Stimulated activated CD4-positive, alpha-beta T cell treated with anti-CD3 and anti-CD28 coated beads, Interleukin-12 subunit alpha, Interleukin-12 subunit beta, amount 100 ng/mL, for 24 hours (primary cell): Measurements from ENCODE around the gene EIPR1.
"Not testable (repeated sequence)": the region's sequence is repeated elsewhere in the genome, so short reads cannot be mapped to it uniquely, and the experiment has no call there.

Source experiments
- DNase-seq, 2 experiments: peaks; one replicate each; pipeline ENCODE4 v3.0.0-alpha.2; 2020; ENCODE audit warnings: low read depth in 2 of 2

Gene EIPR1

DNA sequence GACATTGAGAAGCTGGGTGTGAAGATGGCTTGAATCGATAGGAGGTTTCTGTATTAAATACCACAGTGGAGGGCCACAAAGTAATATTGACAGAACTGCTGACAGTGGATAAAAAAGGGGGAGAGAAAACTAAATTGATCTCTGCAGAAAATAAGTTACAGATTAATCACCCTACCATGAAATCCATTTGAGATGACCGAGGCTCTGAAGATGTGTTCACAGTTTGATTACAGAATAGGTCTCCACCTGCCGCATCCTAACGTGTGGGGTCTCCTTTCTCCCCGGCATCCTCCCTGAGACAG is 165.6 kb downstream of the EIPR1 start:
- DNase-seq = no peak

DNA sequence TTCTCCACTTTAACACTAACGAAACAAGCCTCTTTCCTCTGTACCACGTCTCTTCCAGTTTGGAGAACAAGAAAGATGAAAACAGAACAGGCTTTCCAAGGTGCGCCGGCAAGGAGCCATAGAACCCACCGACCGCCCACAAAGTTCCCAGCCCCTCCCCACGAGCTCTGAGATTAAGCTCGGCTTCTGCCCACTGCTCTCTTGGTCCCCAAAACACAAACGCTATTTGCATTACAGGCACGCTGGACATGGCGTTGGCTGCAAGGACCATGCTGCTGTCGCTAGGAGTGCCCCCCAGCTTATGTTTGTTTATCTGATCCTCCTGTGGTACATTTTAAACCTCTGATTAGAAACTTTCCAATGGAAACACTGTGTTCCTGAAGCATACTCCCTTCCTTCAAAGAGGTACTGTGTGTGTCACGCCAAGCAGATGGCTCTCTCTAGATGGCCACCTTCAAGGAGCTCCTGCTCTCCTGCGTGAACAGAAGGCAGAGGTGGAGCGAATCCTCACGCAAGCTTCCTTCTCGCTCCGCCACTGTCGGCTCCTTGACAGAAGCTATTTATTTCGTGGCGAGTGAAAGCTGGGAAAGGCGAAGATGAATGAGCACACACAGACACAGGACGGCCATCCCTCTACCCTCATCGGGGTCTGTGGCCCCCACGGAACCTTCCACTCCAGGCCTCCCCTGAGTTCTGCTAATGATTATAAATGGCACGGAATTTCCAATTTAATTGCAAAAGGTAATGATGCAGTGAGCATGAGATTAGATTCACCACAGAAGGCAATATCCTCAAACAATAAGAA is 166.2 kb downstream of the EIPR1 start:
- DNase-seq = no peak

DNA sequence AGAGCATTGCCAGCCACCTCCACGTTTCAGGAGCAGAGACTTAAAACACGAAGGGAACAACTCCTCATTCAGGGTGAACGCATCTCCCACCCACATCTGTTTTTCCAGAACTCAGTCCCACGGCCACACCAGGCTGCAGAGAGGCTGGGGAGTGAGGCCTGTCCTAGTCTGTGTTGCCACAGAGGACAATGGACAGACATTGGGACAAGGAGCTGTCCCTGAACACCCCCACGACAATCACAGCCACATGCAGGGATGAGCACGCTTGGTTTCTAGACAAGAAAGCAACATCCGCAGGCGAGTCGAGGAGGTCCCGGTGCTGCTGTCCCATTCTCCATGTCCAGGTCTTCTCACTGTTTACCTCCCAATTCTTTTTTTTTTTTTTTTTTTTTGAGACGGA is 167.4 kb downstream of the EIPR1 start:
- no peak for DNase-seq

DNA sequence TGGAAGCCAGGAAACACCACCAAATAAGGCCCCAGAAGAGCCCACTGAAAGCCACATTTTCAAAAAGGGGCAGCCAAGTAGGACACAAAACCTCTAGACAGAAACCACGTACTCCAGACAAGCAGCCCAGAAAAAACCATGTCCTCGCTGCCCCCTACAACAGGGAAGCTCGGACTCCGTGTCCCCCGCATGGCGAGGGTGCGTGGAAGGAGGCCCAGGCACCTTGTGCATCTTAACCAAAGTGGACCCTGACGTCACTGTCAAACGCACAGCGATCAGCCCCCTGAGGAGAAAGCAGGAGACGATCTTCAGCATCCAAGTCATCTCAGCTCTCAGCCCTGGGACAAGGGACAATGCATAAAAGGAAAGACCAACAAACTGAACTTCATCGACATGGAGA is 168.4 kb downstream of the EIPR1 start:
- no peak for DNase-seq

DNA sequence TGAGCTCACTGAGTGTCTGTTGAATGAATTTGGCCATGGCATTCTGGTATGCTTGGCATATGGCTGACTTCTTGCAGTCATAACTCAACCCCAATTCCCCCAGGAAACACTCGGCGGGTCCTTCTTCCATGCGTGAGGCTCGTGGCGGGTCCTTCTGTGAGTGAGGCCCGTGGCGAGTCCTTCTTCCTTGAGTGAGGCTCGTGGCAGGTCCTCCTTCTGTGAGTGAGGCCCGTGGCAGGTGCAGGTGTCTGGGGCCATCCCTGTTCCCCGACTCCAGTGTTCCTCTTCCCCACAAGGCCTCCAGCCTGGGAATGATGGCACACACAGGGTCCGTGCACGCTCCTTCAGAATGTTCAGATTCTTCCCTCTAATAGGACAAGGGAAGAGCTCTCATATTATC is 169.0 kb downstream of the EIPR1 start:
- no peak for DNase-seq

DNA sequence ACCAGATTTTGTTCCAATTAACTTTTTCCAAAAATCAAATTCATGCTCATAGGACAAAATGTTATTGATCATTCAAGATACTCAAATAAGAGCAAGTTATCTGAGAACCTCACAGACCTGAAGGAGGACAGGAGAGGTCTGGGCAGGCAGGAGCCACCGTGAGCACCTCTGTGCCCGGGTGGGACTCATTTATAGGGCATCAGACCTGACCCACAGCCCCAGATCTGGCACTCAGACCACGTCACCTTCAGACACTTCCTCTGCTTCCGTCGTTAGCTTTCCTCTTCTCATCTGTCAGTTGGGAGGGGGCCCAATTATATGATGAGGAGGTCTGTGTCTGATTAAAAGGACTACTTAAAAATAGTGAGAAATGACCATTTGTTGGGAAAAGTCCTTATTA is 169.4 kb downstream of the EIPR1 start:
- no peak for DNase-seq

DNA sequence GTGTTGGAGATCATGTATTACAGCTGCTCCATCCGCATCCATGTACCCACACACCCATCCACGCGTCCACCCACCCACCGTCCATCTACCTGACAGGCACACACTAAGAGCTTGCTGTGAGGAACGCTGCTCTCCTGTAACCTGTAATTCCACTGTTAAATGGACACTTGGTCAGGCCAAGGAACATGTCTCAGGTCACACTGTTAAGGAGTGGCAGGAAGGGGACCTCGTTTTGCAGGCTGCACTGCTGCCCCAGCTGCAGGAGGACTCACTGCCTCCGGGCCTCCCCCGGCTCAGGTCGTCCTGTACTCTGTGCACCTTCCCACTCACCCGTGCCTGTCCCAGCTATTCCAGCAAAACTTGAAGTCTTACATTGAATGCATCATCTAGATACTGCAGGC is 170.5 kb downstream of the EIPR1 start:
- no peak for DNase-seq

DNA sequence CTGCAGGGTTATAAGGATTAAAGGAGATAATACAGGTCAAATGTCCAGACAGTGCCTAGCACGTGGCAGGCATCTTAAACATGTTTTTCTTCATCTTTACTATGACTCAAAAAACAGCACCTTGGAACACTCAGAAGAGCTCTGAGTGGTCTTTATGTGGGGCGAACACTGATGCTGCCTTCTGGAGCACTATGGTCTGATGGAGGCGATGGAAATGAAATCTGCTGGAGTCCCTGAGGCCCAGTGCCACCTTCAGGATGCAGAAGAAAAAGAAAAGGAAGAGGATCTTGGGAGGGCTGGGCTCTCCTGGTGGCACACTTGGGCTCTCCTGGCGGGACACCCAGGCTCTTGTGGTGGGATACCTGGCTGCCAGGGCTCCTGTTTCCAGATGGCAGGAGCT is 171.8 kb downstream of the EIPR1 start:
- DNase-seq = no peak

DNA sequence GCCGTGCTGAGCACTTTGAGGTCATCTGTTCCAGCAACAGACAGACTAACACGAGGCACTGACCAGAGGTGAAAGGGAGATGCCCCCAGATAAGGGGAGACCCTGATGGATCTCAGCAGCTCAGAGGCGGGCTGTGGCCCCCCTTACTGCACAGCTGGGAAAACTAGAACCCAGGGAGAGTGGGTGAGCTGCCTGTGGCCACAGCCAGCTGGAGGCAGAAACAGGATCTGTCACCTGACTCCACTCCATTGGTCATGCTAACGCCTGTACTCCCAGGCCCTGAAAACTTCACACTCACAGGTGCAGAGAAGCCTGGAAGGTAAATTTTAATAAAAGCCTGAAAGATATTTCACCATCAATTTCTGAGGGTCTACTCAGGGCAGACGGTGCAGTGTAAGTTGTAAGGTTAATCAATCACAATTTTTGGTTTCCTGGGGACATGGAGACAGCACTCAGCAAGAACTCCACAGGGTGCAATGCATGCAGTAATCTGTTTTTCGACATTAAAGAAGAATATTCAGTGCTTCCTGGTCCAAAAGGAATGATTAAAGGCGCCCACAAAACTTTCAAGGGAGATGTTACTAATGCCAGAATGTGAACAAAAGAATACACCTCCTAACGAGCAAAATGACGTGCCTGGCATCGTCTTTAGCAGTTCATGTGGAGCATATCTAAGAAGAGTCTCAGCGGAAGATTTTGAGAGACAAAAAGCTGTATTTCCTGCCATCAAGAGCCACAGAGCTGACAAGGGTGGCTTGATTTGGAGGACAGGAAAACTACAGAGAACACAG is 173.4 kb downstream of the EIPR1 start:
- no peak for DNase-seq

DNA sequence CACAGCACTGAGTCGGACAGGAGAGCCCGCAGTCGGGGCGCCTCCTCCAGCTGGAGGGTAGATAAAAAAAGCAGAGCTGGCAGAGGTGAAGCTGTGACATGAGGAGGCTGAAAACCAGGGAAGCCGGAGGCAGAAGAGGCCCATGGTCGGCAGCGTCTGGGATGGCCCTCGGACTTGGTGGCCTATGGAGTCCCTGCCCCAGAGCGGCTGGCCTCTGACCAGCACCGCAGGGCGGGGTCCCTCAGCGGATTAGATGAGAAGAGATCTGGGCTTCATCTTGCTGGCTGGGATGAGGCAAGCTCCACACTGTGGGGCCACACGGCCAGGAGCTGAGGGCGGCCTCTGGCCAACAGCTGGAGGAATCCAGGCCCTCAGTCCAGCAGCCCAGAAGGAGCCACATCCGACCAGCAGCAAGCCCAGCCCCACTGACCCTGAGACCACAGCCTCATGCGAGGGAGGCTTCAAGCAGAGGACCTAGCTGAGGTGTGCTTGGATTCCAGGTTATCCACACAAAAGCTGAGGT is 174.1 kb downstream of the EIPR1 start:
- DNase-seq = no peak

DNA sequence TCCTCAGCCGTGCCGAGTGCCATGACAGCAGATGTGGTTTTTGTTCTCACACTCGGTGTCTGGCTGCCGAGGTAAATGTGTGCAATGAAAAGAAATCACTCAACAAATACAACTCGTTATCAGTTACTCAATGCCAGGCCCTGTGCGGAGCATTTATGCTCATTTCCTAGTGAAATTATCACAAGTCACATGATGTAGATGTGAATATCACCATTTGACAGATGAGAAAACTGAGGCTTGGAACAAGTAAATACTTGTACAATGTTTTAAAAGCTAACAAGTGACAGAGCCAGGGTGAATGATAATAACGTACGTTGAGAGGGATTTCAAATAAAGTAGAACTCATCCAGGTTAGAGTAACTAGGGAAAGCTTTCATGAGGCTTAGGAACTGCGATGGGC is 174.7 kb downstream of the EIPR1 start:
- no peak for DNase-seq

DNA sequence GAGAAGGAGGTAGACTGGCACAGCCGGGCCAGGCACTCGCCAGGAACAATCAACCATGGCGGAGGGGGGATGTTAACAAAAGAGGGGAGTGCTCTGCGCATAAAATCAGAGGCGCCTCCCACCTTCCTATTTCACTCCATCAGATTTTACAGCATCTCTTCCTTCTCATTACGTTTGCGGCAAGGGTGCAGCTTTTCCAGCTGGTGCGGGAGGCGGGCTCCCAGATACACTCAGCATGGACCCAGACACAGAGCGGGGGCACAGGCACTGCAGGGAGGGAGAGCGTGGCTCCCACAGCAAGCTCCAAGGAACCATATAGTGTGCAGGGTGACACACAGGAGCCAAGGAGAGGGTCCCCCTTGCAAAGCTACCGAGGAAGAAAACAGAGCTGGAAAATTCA is 176.3 kb downstream of the EIPR1 start:
- no peak for DNase-seq

DNA sequence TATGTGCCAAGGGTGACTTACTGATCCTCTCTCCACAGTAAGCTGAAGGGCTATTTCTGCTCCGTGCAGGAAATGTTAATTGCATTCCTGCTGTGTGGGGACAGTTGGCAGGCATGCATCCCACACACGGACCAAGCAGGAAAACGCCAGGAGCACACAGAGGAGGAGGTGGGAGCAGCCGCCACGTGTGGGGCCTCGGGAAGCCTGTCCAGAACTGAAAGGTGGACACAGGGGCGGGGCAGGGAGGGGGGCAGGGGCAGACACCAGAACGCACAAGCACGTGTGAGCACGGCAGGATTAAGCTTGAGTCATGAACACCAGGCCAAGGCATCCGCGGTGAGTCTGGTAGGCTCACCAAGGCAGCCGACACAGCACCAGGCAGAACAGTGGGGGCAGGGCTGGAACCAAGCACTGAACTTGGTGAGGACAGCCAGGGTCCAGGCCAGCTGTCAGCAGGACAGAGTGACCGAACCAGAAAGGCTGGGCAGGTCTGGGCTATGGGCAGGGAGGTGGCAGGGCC is 177.1 kb downstream of the EIPR1 start:
- DNase-seq = no peak

DNA sequence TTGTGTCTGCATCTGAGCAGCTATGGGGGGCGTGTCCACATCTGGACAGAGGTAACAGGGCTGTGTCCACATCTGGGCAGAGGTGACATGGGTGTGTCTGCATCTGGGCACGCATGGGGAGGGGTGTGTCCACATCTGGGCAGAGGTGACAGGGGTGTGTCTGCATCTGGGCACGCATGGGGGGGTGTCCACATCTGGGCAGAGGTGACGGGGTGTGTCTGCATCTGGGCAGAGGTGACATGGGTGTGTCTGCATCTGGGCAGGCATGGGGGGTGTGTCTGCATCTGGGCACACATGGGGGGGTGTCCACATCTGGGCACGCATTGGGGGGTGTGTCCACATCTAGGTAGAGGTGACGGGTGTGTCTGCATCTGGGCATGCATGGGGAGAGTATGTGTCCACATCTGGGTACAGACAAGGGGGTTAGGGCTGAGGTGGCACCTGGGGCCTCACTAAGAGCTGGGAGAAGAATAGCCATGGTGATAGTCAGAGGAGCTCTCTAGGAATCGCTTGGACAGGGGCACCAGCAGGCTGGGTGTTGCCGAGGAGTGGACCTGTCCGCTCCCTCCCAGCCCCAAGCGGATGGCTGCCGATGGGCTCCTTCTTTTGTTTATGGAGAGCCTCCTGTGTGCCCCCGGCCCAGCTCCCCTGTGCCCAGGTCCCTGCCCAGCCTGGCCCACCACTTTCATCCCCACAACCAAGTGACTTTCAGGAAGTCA is 177.8 kb downstream of the EIPR1 start:
- DNase-seq = no peak

DNA sequence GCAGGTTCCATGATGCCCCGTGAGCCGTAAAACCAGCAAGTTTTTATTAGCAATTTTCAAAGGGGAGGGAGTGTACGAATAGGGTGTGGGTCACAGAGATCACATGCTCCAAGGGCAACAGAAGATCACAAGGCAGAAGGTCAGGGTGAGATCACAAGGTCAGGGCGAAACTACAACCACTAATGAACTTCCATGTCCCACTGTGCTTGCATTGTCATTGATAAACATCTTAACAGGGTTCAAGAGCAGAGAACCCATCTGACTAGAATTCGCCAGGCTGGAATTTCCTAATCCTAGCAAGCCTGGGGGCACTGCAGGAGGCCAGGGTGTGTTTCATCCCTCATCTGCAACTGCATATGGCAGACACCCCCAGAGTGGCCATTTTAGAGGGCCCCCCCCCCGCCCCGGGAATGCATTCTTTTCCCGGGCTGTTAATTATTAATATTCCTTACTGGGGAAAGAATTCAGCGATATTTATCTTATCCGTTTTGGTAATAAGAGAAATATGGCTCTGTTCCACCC is 178.9 kb downstream of the EIPR1 start:
- DNase-seq = not testable (repeated sequence)

DNA sequence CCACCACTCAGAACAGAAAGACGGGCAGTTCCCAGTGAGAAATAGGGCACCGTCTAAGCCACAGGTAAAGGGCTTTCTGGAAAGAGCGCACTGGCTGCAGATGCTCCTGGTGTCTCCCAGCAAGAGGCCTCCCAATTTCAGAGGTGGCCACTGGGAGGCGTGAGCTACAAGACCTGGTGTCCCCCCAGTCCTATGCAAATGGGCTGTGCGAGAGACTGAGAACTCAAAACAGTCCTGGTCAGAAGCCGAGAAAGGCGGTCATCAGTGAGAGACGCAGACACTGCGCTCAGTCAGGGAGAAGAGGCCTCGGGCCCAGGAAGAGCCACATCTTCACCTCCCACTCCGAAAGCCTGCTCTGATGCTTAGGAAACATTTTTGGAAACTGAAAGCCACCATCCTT is 179.5 kb downstream of the EIPR1 start:
- DNase-seq = peak in 1 of 2 experiments; percentile 15

DNA sequence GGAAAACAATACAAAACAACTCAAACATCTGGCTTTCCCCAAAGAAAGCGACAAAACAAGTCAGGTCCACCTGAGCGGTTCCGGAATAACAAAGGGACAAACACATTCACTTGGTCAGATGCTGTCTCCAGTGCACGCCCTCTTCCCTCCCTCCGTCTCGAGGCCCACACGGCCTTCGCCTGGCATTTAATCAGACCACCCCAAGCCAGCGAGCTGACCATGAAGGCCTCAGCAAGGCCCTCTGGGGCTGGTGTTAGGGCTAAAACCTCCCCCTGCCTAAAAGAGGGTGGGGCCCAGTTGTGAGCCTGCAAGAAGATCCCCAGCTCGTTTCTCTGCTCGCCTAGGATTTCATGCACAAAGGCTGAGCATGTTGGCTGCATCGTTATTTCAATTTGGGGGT is 180.3 kb downstream of the EIPR1 start:
- DNase-seq = no peak

DNA sequence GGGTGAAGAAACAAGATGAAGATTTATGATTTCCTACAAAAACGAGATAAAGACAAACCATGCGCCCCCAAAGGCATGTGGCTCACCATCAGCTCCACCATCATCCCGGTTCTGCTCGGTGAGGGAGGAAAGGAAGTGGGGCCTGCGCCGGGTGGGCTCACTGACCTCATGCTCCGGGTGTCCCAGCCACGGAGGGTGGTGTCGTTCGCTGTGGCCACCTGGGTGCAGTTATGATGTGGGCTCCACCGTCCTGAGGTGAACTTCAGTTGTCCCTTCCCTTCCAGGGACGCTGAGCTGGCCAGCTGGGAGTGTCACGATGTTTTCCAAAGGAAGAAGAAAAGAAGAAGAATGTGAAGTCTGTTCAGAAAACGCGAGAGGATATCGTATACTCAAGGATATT is 180.9 kb downstream of the EIPR1 start:
- no peak for DNase-seq

DNA sequence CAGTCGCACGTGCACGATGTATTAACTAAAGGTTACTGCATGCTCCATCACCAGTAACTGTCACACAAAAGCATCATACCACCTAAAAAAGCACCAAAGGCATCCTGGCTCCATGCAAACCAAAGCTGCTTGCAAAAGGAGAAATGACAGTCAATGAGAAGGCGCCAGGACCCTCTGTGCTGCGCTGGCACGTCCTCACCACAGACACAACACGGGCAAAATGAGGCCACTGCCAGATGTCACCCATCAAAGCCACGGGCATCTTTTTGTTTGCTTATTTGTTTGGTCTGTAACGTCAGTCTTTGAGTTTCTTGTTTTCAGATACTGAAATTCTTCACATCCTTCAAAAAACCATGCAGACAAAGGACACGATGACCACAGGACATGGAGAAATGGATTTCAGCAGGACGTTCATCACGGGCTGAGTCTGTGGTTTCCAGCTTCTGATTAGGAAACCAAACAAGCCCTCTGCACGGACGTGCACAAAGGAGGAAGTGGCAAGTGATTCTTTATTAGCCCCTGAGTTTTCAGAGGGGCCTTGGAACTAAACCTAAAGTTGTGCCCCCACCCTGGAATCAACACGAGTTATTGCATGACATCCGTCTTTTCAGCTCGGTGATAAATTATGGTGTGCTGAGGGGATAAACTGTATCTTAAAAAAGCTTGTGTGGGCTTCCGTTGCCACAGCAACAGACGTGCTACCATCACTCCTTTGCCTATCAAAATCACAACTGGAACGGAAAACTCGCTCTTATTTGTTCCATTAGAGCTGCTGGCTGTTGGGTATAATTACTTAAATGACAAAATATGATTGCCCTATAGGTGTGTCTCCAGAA is 181.8 kb downstream of the EIPR1 start:
- no peak for DNase-seq

DNA sequence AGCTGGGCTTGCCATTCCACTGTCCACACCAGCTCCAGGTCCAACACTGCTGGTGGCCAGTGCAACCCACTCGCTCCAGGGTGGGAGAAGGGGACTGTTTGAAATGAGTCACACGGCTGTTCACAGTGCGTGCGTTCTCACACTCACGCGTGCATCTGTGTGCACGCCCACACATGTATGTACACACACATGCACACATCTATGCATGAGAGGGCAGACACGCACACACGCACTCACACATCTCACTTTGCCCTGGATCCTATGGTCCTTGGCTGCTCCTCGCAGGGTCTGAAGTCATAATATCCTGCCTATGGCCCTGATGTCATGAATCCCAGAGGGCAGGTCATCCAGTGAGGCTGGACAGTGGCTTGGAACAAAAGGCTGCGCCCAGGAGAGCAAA is 182.8 kb downstream of the EIPR1 start:
- no peak for DNase-seq
